ENCODE data around the gene PAN3.

PAN3 gene

DNA sequence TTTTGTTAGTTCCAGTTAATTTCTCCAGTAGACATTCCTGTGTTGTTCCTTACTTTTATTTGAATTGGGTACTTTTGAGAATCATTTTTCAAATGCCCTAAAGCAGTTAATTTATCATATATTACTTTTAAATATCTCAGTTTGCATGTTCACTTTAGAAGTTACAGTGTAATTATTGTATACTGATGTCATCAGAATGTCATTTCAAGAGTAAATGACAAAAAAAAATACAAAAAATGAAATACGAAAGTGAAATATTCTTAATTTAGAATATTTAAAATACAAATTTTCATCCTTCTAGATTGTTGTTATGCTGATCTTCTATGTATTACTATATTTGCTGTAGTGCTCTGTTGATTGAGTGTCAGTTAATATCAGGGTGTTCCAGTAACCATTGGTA lies 114.2 kb downstream of the PAN3 start:
- no peak overlapping the region for H2BK12ac ChIP-seq (ENCODE audit: low read length)
- no CpG with 5 or more reads among the region's 1 CpG for WGBS (ENCODE audit: extremely low coverage, insufficient coverage, insufficient read length)
- no peak overlapping the region for H3K4me2 ChIP-seq (ENCODE audit: low read length)
- no peaks in the 10 kb centered on the region for H3K79me1 ChIP-seq (ENCODE audit: low read length)
- H2BK120ac ChIP-seq (ENCODE audit: insufficient read depth, low read length, poor library complexity): no peak overlapping the region
- no peak overlapping the region for H2AFZ ChIP-seq (ENCODE audit: insufficient read depth, low read length, poor library complexity)
- no peak overlapping the region for H2AK5ac ChIP-seq (ENCODE audit: low read length)
- H3K4ac ChIP-seq (ENCODE audit: low read depth, low read length): no peak overlapping the region
- no peaks in the 10 kb centered on the region for H3K9me3 ChIP-seq (ENCODE audit: insufficient read depth, low read depth, low read length)
- H3K4me3 ChIP-seq (ENCODE audit: low read depth, low read length): no peak overlapping the region
- DNase-seq: no peak
- H3K27me3 ChIP-seq (ENCODE audit: insufficient read depth, low read length): no peaks in the 10 kb centered on the region
- peaks cover 0 to 4% of the 10 kb centered on the region in 2 experiments for H3K36me3 ChIP-seq (ENCODE audit: control insufficient read depth in 1 of 2, insufficient read depth in 2 of 2, low read length in 2 of 2)
- no peak overlapping the region for H3K14ac ChIP-seq (ENCODE audit: low read length)
- no peaks in the 10 kb centered on the region for H3K4me1 ChIP-seq (ENCODE audit: control insufficient read depth in 1 of 2, insufficient read depth in 2 of 2, low read length in 2 of 2)
- no peak overlapping the region for H4K8ac ChIP-seq (ENCODE audit: low read depth, low read length)
- H4K91ac ChIP-seq (ENCODE audit: low read depth, low read length): no peak overlapping the region
- H3K23ac ChIP-seq (ENCODE audit: low read length): no peak overlapping the region
- H4K12ac ChIP-seq (ENCODE audit: low read depth, low read length): no peak overlapping the region
- no peak overlapping the region for H3K9ac ChIP-seq (ENCODE audit: low read length)
- no peak overlapping the region for H2BK5ac ChIP-seq (ENCODE audit: low read depth, low read length, poor library complexity)
- no peak overlapping the region for H3K27ac ChIP-seq (ENCODE audit: low read depth, low read length)
- H3K79me2 ChIP-seq (ENCODE audit: control insufficient read depth, insufficient read depth, low read length, poor library complexity): no peaks in the 10 kb centered on the region
- no peak overlapping the region for H3K18ac ChIP-seq (ENCODE audit: low read length)

DNA sequence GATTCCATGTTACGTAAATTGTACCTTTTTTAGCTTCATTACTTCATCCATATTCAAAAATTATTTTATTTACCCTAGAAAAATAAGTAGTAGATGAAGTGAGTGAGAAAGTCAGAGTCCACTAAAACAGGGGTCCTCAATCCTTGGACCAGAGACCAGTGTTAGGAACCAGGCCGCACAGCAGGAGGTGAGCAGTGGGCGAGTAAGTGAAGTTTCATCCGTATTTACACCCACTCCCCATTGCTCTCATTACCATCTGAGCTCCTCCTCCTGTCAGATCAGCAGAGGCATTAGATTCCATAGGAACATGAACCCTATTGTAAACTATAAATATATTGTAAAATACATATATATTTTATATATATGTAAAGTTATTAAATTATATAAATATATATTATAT lies 119.0 kb downstream of the PAN3 start:
- Histone ChIP-seq H2AK5ac (ENCODE audit: low read length) (no peak overlapping the region), H3K27ac (ENCODE audit: low read depth, low read length) (no peak overlapping the region), H3K18ac (ENCODE audit: low read length) (no peak overlapping the region), H3K4me3 (ENCODE audit: low read depth, low read length) (no peak overlapping the region), H3K27me3 (ENCODE audit: insufficient read depth, low read length) (no peaks in the 10 kb centered on the region), H4K12ac (ENCODE audit: low read depth, low read length) (no peak overlapping the region), H2BK12ac (ENCODE audit: low read length) (no peak overlapping the region), H3K4ac (ENCODE audit: low read depth, low read length) (no peak overlapping the region), H3K9ac (ENCODE audit: low read length) (no peak overlapping the region), H4K91ac (ENCODE audit: low read depth, low read length) (no peak overlapping the region), H3K4me2 (ENCODE audit: low read length) (no peak overlapping the region), H3K9me3 (ENCODE audit: insufficient read depth, low read depth, low read length) (no peaks in the 10 kb centered on the region), H3K23ac (ENCODE audit: low read length) (no peak overlapping the region), H3K4me1 (ENCODE audit: control insufficient read depth in 1 of 2, insufficient read depth in 2 of 2, low read length in 2 of 2) (no peaks in the 10 kb centered on the region), H3K14ac (ENCODE audit: low read length) (no peak overlapping the region), H3K79me1 (ENCODE audit: low read length) (no peaks in the 10 kb centered on the region), H2BK5ac (ENCODE audit: low read depth, low read length, poor library complexity) (no peak overlapping the region), H2BK120ac (ENCODE audit: insufficient read depth, low read length, poor library complexity) (no peak overlapping the region), H3K79me2 (ENCODE audit: control insufficient read depth, insufficient read depth, low read length, poor library complexity) (no peaks in the 10 kb centered on the region), H3K36me3 (ENCODE audit: control insufficient read depth in 1 of 2, insufficient read depth in 2 of 2, low read length in 2 of 2) (peaks cover 8 to 9% of the 10 kb centered on the region in 2 experiments), H4K8ac (ENCODE audit: low read depth, low read length) (no peak overlapping the region), H2AFZ (ENCODE audit: insufficient read depth, low read length, poor library complexity) (no peak overlapping the region)
- DNase-seq: no peak
- WGBS (ENCODE audit: extremely low coverage, insufficient coverage, insufficient read length): no CpG with 5 or more reads among the region's 4 CpGs

DNA sequence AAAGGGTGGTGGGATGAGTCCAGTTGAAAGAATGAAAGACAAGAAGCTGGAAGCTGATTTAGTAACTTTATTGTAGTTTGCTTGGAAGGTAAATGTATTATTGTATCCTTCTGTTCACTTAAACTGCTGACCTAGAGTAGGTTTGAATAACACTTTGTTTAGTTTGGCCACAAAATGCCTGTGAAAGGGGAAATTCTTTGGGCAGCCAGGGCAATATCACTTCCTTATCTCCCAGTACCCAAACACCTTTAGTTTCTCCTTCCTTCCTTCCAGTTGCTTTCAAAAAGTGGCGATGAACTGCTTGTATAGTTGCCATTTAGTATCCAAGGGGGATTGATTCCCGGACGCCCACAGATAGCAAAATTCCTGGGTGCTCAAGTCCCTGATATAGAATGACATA lies 120.1 kb downstream of the PAN3 start:
- no peak overlapping the region for H4K91ac ChIP-seq (ENCODE audit: low read depth, low read length)
- DNase-seq: no peak
- H4K12ac ChIP-seq (ENCODE audit: low read depth, low read length): no peak overlapping the region
- H2AK5ac ChIP-seq (ENCODE audit: low read length): no peak overlapping the region
- no peak overlapping the region for H3K4me2 ChIP-seq (ENCODE audit: low read length)
- H4K8ac ChIP-seq (ENCODE audit: low read depth, low read length): no peak overlapping the region
- no peak overlapping the region for H3K14ac ChIP-seq (ENCODE audit: low read length)
- peaks cover 11% of the 10 kb centered on the region in 2 experiments for H3K36me3 ChIP-seq (ENCODE audit: control insufficient read depth in 1 of 2, insufficient read depth in 2 of 2, low read length in 2 of 2)
- no peak overlapping the region for H2BK12ac ChIP-seq (ENCODE audit: low read length)
- H2BK120ac ChIP-seq (ENCODE audit: insufficient read depth, low read length, poor library complexity): no peak overlapping the region
- H3K4me3 ChIP-seq (ENCODE audit: low read depth, low read length): no peak overlapping the region
- no peak overlapping the region for H3K18ac ChIP-seq (ENCODE audit: low read length)
- WGBS (ENCODE audit: extremely low coverage, insufficient coverage, insufficient read length): no CpG with 5 or more reads among the region's 3 CpGs
- no peaks in the 10 kb centered on the region for H3K27me3 ChIP-seq (ENCODE audit: insufficient read depth, low read length)
- H3K79me2 ChIP-seq (ENCODE audit: control insufficient read depth, insufficient read depth, low read length, poor library complexity): no peaks in the 10 kb centered on the region
- no peaks in the 10 kb centered on the region for H3K9me3 ChIP-seq (ENCODE audit: insufficient read depth, low read depth, low read length)
- no peak overlapping the region for H2AFZ ChIP-seq (ENCODE audit: insufficient read depth, low read length, poor library complexity)
- H3K79me1 ChIP-seq (ENCODE audit: low read length): no peaks in the 10 kb centered on the region
- H2BK5ac ChIP-seq (ENCODE audit: low read depth, low read length, poor library complexity): no peak overlapping the region
- H3K23ac ChIP-seq (ENCODE audit: low read length): no peak overlapping the region
- no peak overlapping the region for H3K4ac ChIP-seq (ENCODE audit: low read depth, low read length)
- no peaks in the 10 kb centered on the region for H3K4me1 ChIP-seq (ENCODE audit: control insufficient read depth in 1 of 2, insufficient read depth in 2 of 2, low read length in 2 of 2)
- no peak overlapping the region for H3K9ac ChIP-seq (ENCODE audit: low read length)
- H3K27ac ChIP-seq (ENCODE audit: low read depth, low read length): no peak overlapping the region

DNA sequence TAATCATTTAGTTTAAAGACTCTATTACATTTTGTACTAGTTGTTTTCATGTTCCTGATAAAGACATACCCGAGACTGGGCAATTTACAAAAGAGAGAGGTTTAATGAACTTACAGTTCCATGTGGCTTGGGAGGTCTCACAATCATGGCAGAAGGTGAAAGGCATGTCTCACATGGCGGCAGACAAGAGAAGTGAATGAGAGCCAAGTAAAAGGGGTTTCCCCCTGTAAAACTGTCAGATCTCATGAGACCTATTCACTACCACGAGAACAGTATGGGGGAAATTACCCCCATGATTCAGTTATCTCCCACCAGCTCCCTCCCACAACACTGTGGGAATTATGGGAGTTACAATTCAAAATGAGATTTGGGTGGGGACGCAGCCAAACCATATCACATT lies 129.2 kb downstream of the PAN3 start:
- H3K14ac ChIP-seq (ENCODE audit: low read length): no peak overlapping the region
- H2BK5ac ChIP-seq (ENCODE audit: low read depth, low read length, poor library complexity): no peak overlapping the region

More for the DNA sequence above, 129.2 kb downstream of the PAN3 start:
- Histone ChIP-seq H3K4me2 (ENCODE audit: low read length) (no peak overlapping the region), H3K18ac (ENCODE audit: low read length) (no peak overlapping the region), H3K79me1 (ENCODE audit: low read length) (no peaks in the 10 kb centered on the region), H2AFZ (ENCODE audit: insufficient read depth, low read length, poor library complexity) (no peak overlapping the region), H2BK120ac (ENCODE audit: insufficient read depth, low read length, poor library complexity) (no peak overlapping the region), H3K4ac (ENCODE audit: low read depth, low read length) (no peak overlapping the region), H3K36me3 (ENCODE audit: control insufficient read depth in 1 of 2, insufficient read depth in 2 of 2, low read length in 2 of 2) (peaks cover 5 to 8% of the 10 kb centered on the region in 2 experiments), H2AK5ac (ENCODE audit: low read length) (no peak overlapping the region), H3K4me1 (ENCODE audit: control insufficient read depth in 1 of 2, insufficient read depth in 2 of 2, low read length in 2 of 2) (no peaks in the 10 kb centered on the region), H4K8ac (ENCODE audit: low read depth, low read length) (no peak overlapping the region), H2BK12ac (ENCODE audit: low read length) (no peak overlapping the region), H3K79me2 (ENCODE audit: control insufficient read depth, insufficient read depth, low read length, poor library complexity) (no peaks in the 10 kb centered on the region), H4K91ac (ENCODE audit: low read depth, low read length) (no peak overlapping the region), H3K23ac (ENCODE audit: low read length) (no peak overlapping the region), H4K12ac (ENCODE audit: low read depth, low read length) (no peak overlapping the region), H3K9ac (ENCODE audit: low read length) (no peak overlapping the region), H3K27me3 (ENCODE audit: insufficient read depth, low read length) (no peaks in the 10 kb centered on the region), H3K4me3 (ENCODE audit: low read depth, low read length) (no peak overlapping the region), H3K27ac (ENCODE audit: low read depth, low read length) (no peak overlapping the region), H3K9me3 (ENCODE audit: insufficient read depth, low read depth, low read length) (no peaks in the 10 kb centered on the region)
- DNase-seq: no peak
- no CpG with 5 or more reads among the region's 4 CpGs for WGBS (ENCODE audit: extremely low coverage, insufficient coverage, insufficient read length)

Measured in trophoblast cell (in vitro differentiated cells and primary cell).